ENCODE results near the gene RBM7.
A peak's percentile ranks its signal among the peaks of the same experiment; 100 is the strongest.

Gene RBM7

DNA sequence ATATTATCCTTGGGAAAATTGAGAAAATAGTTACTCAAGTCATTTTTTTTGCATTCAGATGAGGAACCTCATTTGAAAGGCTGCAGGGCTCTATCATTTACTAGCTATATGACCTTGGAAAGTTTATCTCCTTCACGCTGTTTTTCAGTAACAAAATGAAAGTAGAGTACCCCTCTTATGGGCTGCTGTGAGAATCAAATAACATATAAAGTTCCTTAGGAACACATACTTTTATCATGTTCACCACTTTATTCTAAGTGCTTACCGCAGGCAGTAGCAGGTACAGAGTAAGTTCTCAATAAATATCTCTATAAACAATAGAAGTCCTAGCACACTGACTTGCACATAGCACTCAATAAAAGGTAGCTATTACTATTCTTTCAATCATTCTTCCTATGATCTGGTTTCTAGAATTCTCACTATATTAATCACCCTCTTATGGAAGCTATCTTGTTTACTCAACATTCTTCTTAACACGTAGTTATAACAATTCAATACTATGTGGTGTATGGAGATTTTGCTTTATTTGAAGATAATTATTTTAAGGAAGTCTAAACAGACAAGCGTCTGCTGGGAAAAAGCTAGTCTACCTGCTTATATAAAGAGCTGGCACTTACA is 2.1 kb upstream of the RBM7 start:
- H2AK5ac ChIP-seq (ENCODE audit: low read length) = no peak overlapping the region
- H3K23ac ChIP-seq (ENCODE audit: low read length) = no peak overlapping the region
- WGBS (ENCODE audit: extremely low coverage, insufficient coverage, low lambda C conversion rate) = no CpG with 5 or more reads among the region's 4 CpGs
- peaks cover 17% of the 10 kb centered on the region for H3K79me2 ChIP-seq (ENCODE audit: control insufficient read depth, insufficient read depth, low read length)
- H3K9ac ChIP-seq (ENCODE audit: low read length) = no peak overlapping the region
- H3K56ac ChIP-seq (ENCODE audit: low read length) = no peak overlapping the region
- H3K4me3 ChIP-seq (ENCODE audit: low read length) = no peak overlapping the region
- no peak for DNase-seq
- H4K8ac ChIP-seq (ENCODE audit: low read depth, low read length) = no peak overlapping the region
- peaks cover 2% of the 10 kb centered on the region for H3K4me1 ChIP-seq (ENCODE audit: control insufficient read depth, low read depth, low read length)
- H2BK15ac ChIP-seq (replicated peaks; ENCODE audit: low read depth) = no peak overlapping the region
- no peak overlapping the region for H4K5ac ChIP-seq (ENCODE audit: low read length)
- H3K4me2 ChIP-seq (ENCODE audit: low read length) = no peak overlapping the region
- H3K27me3 ChIP-seq (ENCODE audit: insufficient read depth, low read length, poor library complexity) = no peaks in the 10 kb centered on the region
- H3K36me3 ChIP-seq (ENCODE audit: control insufficient read depth, insufficient read depth, low read length) = no peaks in the 10 kb centered on the region
- H2BK120ac ChIP-seq (ENCODE audit: low read depth, low read length) = no peak overlapping the region
- H3K79me1 ChIP-seq (ENCODE audit: low read length) = no peaks in the 10 kb centered on the region
- H3K27ac ChIP-seq (ENCODE audit: low read depth, low read length) = no peak overlapping the region
- H3K18ac ChIP-seq (ENCODE audit: low read length) = no peak overlapping the region
- H2BK5ac ChIP-seq (ENCODE audit: low read length) = no peak overlapping the region
- H3K4ac ChIP-seq (ENCODE audit: low read depth, low read length) = no peak overlapping the region

DNA sequence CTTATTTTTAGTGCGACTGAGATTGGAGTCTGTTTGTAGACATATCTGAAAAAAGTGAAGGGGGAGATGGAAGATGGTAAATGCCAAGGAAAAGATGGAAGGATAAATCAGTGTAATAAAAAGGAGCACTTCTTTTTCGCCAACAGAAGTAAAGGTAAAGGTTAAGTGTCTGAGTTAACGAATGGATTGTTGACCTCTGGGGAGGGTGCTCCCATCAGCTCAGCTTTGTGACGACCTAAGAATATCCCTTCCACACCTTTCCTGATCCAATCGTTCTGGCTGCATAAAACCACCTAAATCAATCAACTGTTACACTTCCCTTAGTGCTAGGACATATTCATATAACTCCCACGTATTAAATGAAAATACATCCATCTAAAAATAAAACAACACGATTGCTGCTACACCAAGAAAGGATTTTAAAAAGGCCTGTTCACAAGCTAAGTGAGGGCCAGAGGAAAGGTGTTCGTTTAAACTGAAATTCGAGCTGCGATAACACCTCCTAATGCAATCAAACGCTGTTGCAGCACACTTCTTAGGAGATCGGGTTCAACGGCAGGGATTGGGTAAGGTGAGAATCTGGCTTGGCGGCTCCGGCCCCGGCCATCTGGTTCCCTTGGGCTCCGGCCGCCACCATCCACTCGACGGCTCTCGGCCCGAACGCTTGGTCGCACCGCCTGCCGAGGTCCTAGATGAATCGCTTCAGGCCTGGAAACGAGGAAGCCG is 813 bp upstream of the RBM7 start:
- WGBS (ENCODE audit: extremely low coverage, insufficient coverage, low lambda C conversion rate) = 100% methylated on average over 1 of the region's 29 CpGs
- no peak overlapping the region for H2BK15ac ChIP-seq (replicated peaks; ENCODE audit: low read depth)
- peak; percentile 92 for DNase-seq

DNA sequence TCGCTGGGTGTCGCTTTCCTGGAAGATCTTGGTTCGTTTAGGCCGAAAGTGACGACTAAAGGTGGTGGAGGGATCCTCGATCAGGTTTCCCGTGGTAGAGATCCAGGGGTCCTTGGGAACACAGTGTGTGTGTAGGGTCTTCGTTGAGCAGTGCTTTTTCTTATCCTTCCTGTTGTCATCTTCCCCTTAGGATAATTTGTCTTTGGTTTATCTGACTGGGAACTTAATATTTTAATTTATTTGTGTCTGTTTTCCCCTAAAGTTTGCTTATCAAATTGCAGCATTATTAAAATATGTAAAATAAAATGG is 403 bp downstream of the RBM7 start:
- Histone ChIP-seq H2AK5ac (ENCODE audit: low read length) (no peak overlapping the region), H3K79me2 (ENCODE audit: control insufficient read depth, insufficient read depth, low read length) (peaks cover 30% of the 10 kb centered on the region), H4K8ac (ENCODE audit: low read depth, low read length) (peak overlapping the region; percentile 98), H2BK120ac (ENCODE audit: low read depth, low read length) (no peak overlapping the region), H4K5ac (ENCODE audit: low read length) (no peak overlapping the region), H2BK15ac (replicated peaks; ENCODE audit: low read depth) (no peak overlapping the region), H3K4me1 (ENCODE audit: control insufficient read depth, low read depth, low read length) (peaks cover 2% of the 10 kb centered on the region), H3K27me3 (ENCODE audit: insufficient read depth, low read length, poor library complexity) (no peaks in the 10 kb centered on the region), H3K36me3 (ENCODE audit: control insufficient read depth, insufficient read depth, low read length) (no peaks in the 10 kb centered on the region), H3K27ac (ENCODE audit: low read depth, low read length) (peak overlapping the region; percentile 95), H3K18ac (ENCODE audit: low read length) (peak overlapping the region; percentile 98), H3K4me2 (ENCODE audit: low read length) (no peak overlapping the region), H3K4me3 (ENCODE audit: low read length) (peak overlapping the region; percentile 76), H3K4ac (ENCODE audit: low read depth, low read length) (peak overlapping the region; percentile 64), H3K23ac (ENCODE audit: low read length) (no peak overlapping the region), H2BK5ac (ENCODE audit: low read length) (peak overlapping the region; percentile 10), H3K79me1 (ENCODE audit: low read length) (peaks cover 4% of the 10 kb centered on the region), H3K56ac (ENCODE audit: low read length) (peak overlapping the region; percentile 83), H3K9ac (ENCODE audit: low read length) (peak overlapping the region; percentile 70)
- no peak for DNase-seq
- WGBS (ENCODE audit: extremely low coverage, insufficient coverage, low lambda C conversion rate) = no CpG with 5 or more reads among the region's 8 CpGs

More for the DNA sequence above, 813 bp upstream of the RBM7 start:
- Histone ChIP-seq H3K4ac (ENCODE audit: low read depth, low read length) (peak overlapping the region; percentile 85), H3K27ac (ENCODE audit: low read depth, low read length) (peak overlapping the region; percentile 94), H3K79me1 (ENCODE audit: low read length) (peaks cover 2% of the 10 kb centered on the region), H2AK5ac (ENCODE audit: low read length) (no peak overlapping the region), H3K56ac (ENCODE audit: low read length) (peak overlapping the region; percentile 96), H3K36me3 (ENCODE audit: control insufficient read depth, insufficient read depth, low read length) (no peaks in the 10 kb centered on the region), H3K23ac (ENCODE audit: low read length) (peak overlapping the region; percentile 94), H4K8ac (ENCODE audit: low read depth, low read length) (no peak overlapping the region), H3K27me3 (ENCODE audit: insufficient read depth, low read length, poor library complexity) (no peaks in the 10 kb centered on the region), H3K79me2 (ENCODE audit: control insufficient read depth, insufficient read depth, low read length) (peaks cover 25% of the 10 kb centered on the region), H3K9ac (ENCODE audit: low read length) (peak overlapping the region; percentile 92), H2BK120ac (ENCODE audit: low read depth, low read length) (peak overlapping the region; percentile 56), H3K4me2 (ENCODE audit: low read length) (peak overlapping the region; percentile 44), H3K18ac (ENCODE audit: low read length) (peak overlapping the region; percentile 63), H2BK5ac (ENCODE audit: low read length) (peak overlapping the region; percentile 89), H4K5ac (ENCODE audit: low read length) (no peak overlapping the region), H3K4me3 (ENCODE audit: low read length) (peak overlapping the region; percentile 77), H3K4me1 (ENCODE audit: control insufficient read depth, low read depth, low read length) (peaks cover 2% of the 10 kb centered on the region)

DNA sequence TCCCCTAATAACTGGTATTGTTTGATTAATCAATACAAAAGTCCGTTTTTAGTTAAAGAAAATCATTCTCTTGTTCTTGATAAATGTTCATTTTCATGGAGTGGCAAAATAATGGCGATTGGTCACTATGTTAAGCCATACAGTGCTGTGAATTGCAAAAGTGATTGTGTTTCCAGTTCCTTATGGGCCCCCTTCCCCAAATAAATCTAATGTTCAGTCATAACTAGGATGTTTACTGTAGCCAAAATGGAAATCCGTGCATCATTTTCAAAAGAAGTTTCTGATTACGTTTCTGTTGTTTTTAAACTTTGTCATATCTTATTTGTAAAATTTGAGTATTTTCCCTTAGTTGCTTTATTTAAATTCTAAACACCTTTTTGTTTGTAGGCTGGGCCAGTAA is 845 bp downstream of the RBM7 start:
- no peak for DNase-seq
- no peak overlapping the region for H4K8ac ChIP-seq (ENCODE audit: low read depth, low read length)
- peaks cover 2% of the 10 kb centered on the region for H3K4me1 ChIP-seq (ENCODE audit: control insufficient read depth, low read depth, low read length)
- no peak overlapping the region for H4K5ac ChIP-seq (ENCODE audit: low read length)
- peak overlapping the region; percentile 79 for H3K9ac ChIP-seq (ENCODE audit: low read length)
- H2BK5ac ChIP-seq (ENCODE audit: low read length) = no peak overlapping the region
- peak overlapping the region; percentile 61 for H3K4me3 ChIP-seq (ENCODE audit: low read length)
- H3K79me2 ChIP-seq (ENCODE audit: control insufficient read depth, insufficient read depth, low read length) = peaks cover 30% of the 10 kb centered on the region
- WGBS (ENCODE audit: extremely low coverage, insufficient coverage, low lambda C conversion rate) = no CpG with 5 or more reads among the region's 4 CpGs
- H3K18ac ChIP-seq (ENCODE audit: low read length) = no peak overlapping the region
- no peak overlapping the region for H2BK15ac ChIP-seq (replicated peaks; ENCODE audit: low read depth)
- H3K4me2 ChIP-seq (ENCODE audit: low read length) = peak overlapping the region; percentile 74
- H3K36me3 ChIP-seq (ENCODE audit: control insufficient read depth, insufficient read depth, low read length) = no peaks in the 10 kb centered on the region
- H3K56ac ChIP-seq (ENCODE audit: low read length) = peak overlapping the region; percentile 75
- no peak overlapping the region for H3K4ac ChIP-seq (ENCODE audit: low read depth, low read length)
- H2AK5ac ChIP-seq (ENCODE audit: low read length) = no peak overlapping the region
- no peak overlapping the region for H3K27ac ChIP-seq (ENCODE audit: low read depth, low read length)
- H3K23ac ChIP-seq (ENCODE audit: low read length) = no peak overlapping the region
- no peak overlapping the region for H2BK120ac ChIP-seq (ENCODE audit: low read depth, low read length)
- no peaks in the 10 kb centered on the region for H3K27me3 ChIP-seq (ENCODE audit: insufficient read depth, low read length, poor library complexity)
- peaks cover 4% of the 10 kb centered on the region for H3K79me1 ChIP-seq (ENCODE audit: low read length)

DNA sequence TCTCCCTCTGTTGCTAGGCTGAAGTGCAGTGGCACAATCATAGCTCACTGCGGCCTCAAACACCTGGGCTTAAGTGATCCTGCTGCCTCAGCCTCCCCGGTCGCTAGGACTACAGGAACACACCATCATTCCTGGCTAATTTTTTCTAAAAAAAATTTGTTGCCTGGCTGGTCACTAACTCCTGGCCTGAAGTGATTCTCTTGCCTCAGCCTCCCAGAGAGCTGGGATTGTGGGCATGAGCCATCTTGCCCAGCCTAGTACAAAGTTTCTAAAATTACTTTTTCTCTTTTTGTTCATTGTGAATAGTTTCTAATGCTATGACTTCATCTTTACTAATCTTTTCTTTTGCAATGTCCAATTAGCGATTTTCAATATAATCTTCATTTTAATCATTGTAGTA is 12.5 kb downstream of the RBM7 start:
- Histone ChIP-seq H3K79me2 (ENCODE audit: control insufficient read depth, insufficient read depth, low read length) (no peaks in the 10 kb centered on the region), H2BK120ac (ENCODE audit: low read depth, low read length) (no peak overlapping the region), H3K23ac (ENCODE audit: low read length) (no peak overlapping the region), H4K8ac (ENCODE audit: low read depth, low read length) (no peak overlapping the region), H2BK15ac (replicated peaks; ENCODE audit: low read depth) (no peak overlapping the region), H3K4me1 (ENCODE audit: control insufficient read depth, low read depth, low read length) (no peaks in the 10 kb centered on the region), H3K79me1 (ENCODE audit: low read length) (no peaks in the 10 kb centered on the region), H3K9ac (ENCODE audit: low read length) (no peak overlapping the region), H3K18ac (ENCODE audit: low read length) (no peak overlapping the region), H2AK5ac (ENCODE audit: low read length) (no peak overlapping the region), H3K56ac (ENCODE audit: low read length) (no peak overlapping the region), H4K5ac (ENCODE audit: low read length) (no peak overlapping the region), H3K4me2 (ENCODE audit: low read length) (no peak overlapping the region), H3K36me3 (ENCODE audit: control insufficient read depth, insufficient read depth, low read length) (no peaks in the 10 kb centered on the region), H3K27ac (ENCODE audit: low read depth, low read length) (no peak overlapping the region), H3K4me3 (ENCODE audit: low read length) (no peak overlapping the region), H3K27me3 (ENCODE audit: insufficient read depth, low read length, poor library complexity) (no peaks in the 10 kb centered on the region), H2BK5ac (ENCODE audit: low read length) (no peak overlapping the region), H3K4ac (ENCODE audit: low read depth, low read length) (no peak overlapping the region)
- no peak for DNase-seq
- WGBS (ENCODE audit: extremely low coverage, insufficient coverage, low lambda C conversion rate) = no CpG with 5 or more reads among the region's 4 CpGs

Measured in mesendoderm (in vitro differentiated cells).